22Rv1 (cell line): ENCODE results near the gene DDX46.

Experiments used
- H3K27ac ChIP-seq: fragments of 450-650 bp; 2 replicates; pipeline ENCODE4 v1.5.1; 2017
- ZFX ChIP-seq: fragments of 450-650 bp; IDR thresholded peaks from 2 replicates; pipeline ENCODE4 v1.6.1; 2017; ENCODE audit warnings: antibody characterized with exemption, borderline replicate concordance
- TF ChIP-seq, protein P1 (sequence below): fragments of 450-650 bp; IDR thresholded peaks from 2 replicates; pipeline ENCODE4 v1.5.1; 2017; ENCODE audit warnings: mild to moderate bottlenecking

Gene DDX46

DNA sequence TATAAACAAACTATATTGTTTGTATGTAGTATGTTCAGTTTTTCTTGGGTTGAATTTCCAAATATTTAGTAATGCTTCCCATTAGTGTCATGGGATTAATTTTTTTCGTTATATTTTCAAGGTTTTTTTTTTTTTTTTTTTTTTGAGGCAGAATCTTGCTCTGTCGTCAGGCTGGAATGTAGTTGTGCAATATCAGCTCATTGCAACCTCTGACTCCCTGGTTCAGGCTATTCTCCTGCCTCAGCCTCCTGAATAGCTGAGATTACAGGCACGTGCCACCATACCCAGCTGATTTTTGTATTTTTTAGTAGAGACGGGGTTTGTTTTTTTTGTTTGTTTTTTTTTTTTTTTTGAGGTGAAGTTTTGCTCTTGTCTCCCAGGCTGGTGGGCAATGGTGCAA lies 10.6 kb downstream of the DDX46 start:
- no peak for TF ChIP-seq ZFX
- TF ChIP-seq, protein P1, sequence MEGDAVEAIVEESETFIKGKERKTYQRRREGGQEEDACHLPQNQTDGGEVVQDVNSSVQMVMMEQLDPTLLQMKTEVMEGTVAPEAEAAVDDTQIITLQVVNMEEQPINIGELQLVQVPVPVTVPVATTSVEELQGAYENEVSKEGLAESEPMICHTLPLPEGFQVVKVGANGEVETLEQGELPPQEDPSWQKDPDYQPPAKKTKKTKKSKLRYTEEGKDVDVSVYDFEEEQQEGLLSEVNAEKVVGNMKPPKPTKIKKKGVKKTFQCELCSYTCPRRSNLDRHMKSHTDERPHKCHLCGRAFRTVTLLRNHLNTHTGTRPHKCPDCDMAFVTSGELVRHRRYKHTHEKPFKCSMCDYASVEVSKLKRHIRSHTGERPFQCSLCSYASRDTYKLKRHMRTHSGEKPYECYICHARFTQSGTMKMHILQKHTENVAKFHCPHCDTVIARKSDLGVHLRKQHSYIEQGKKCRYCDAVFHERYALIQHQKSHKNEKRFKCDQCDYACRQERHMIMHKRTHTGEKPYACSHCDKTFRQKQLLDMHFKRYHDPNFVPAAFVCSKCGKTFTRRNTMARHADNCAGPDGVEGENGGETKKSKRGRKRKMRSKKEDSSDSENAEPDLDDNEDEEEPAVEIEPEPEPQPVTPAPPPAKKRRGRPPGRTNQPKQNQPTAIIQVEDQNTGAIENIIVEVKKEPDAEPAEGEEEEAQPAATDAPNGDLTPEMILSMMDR = no peak

DNA sequence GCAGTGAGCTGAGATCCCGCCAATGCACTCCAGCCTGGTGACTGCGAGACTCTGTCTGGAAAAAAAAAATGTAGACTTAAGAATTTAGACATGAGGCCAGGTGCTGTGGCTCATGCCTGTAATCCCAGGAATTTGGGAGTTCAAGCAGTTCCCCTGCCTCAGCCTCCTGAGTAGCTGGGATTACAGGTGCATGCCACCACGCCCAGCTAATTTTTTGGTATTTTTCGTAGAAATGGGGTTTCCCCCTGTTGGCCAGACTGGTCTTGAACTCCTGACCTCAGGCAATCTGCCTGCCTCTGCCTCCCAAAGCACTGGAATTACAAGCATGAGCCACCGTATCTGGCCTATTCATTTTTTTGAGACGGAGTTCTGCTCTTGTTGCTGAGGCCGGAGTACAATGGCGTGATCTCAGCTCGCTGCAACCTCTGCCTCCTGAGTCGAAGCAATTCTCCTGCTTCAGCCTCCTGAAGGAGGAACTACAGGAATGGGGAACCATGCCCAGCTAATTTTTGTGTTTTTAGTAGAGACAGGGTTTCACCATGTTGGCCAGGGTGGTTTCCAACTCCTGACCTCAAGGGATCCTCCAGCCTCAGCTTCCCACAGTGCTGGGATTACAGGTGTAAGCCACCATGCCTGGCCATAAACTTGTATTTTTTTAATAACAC lies 14.0 kb downstream of the DDX46 start:
- no peak overlapping the region for H3K27ac ChIP-seq
- TF ChIP-seq, protein P1 = no peak
- TF ChIP-seq ZFX = no peak

More for the DNA sequence above, 10.6 kb downstream of the DDX46 start:
- H3K27ac ChIP-seq = no peak overlapping the region

DNA sequence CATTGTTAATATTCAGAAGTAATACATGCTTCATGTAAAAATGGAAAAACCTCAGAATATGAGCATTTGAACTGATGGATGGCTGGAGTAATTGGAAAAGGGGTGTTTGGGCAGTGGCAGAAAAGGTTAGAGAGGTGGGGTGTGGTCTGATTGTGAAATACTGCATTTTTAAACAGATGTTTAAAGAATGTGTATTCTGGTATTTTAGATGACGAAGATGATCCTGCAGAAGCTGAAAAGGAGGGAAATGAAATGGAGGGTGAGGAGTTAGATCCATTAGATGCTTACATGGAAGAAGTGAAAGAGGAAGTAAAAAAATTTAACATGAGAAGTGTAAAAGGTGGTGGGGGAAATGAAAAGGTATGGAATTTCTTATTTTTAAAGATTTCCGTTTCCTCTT lies 18.8 kb downstream of the DDX46 start:
- TF ChIP-seq, protein P1 = no peak
- no peak for TF ChIP-seq ZFX
- H3K27ac ChIP-seq = no peak overlapping the region

DNA sequence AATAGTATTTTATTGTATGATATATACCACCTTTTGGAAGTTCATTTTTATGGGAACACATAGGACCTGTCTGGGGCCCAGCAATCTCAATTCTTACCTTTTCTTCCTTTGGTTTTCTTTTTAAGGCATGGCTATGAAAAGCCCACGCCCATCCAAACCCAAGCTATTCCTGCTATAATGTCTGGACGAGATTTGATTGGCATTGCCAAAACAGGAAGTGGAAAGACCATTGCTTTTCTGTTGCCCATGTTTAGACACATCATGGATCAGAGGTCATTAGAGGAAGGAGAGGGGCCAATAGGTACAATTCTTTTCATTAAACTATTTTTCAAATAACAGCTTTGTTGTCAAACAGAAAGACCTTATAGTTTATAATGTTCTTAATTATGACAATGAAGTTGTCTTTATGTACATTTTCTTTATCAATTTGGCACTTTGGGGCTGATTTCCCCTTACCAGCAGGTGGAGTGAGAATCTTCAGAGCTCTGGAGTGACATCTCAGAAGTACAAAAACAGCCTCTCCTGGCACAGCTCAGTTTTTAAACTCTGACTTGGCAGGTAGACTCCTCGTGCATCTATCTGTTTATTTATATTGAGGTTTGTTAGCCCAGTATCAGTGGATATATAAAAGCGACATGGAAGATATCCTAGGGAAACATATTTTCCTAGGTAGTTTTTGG lies 25.8 kb downstream of the DDX46 start:
- H3K27ac ChIP-seq = no peak overlapping the region
- TF ChIP-seq ZFX = no peak
- TF ChIP-seq, protein P1 = no peak

DNA sequence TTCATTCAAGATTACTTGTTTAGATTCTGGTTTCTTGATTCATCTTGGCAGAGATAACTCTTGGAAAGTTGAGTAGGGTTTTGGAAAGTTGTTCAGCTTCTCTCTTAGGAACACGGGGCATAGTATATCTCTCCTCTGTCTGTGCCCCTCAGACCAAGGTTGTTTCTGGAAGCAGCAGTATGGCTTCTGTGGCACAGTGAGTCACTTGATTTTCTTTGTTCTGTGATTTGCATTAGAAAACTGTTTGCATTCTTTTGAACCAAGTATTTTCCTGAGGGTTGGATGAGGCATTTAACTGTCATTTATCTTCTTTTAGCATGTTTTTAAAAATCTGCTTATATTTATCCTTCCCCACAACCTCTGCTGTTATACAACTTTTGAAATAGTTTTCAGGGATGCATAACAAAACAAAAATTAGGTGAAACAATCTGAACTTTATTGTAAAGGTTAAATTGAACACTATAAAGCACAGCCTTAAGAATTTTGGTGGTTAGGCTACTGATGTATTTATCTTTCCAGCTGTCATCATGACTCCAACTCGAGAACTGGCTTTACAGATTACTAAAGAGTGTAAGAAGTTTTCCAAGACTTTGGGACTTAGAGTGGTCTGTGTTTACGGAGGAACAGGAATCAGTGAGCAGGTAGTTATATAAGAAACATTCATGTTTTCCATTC lies 26.5 kb downstream of the DDX46 start:
- no peak for TF ChIP-seq ZFX
- TF ChIP-seq, protein P1 = no peak
- H3K27ac ChIP-seq = no peak overlapping the region

DNA sequence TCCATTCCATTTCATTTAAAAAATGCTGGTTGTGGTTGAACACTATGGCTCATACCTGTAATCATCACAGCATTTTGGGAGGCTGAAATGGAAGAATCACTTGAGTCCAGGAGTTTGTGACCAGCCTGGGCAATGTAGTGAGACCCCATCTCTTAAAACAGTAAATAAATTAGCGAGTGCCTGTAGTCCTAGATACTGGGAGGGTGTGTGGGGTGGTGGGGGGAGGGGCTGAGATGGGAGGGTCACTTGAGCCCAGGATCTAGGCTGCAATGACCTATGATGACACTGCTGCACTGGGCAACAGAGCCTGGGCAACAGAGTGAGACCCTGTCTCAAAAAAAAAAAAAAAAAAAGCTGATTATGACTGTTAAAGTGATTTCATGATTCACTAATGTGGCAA lies 29.1 kb downstream of the DDX46 start:
- H3K27ac ChIP-seq = no peak overlapping the region
- no peak for TF ChIP-seq ZFX
- TF ChIP-seq, protein P1 = no peak

DNA sequence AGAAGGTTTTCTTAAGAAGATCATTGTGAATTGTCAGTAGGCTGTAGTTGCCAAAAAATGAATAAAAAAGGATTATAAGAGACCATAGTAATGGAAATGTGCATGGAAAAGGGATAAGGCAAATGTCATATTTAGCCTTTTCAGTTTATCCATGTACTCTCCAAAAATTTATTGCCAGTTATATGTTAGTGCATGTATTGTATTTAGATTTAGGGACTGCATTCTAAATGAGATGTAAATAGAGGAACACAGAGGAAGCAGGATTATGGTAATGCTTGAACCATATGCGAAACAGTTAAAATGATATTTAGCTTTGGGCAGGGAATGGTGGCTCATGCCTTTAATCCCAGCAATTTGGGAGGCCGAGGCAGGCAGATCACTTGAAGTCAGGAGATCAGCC lies 33.0 kb downstream of the DDX46 start:
- no peak overlapping the region for H3K27ac ChIP-seq
- no peak for TF ChIP-seq ZFX
- TF ChIP-seq, protein P1 = no peak
